ENCODE measurements around the gene ANTXR1.

ANTXR1 gene

DNA sequence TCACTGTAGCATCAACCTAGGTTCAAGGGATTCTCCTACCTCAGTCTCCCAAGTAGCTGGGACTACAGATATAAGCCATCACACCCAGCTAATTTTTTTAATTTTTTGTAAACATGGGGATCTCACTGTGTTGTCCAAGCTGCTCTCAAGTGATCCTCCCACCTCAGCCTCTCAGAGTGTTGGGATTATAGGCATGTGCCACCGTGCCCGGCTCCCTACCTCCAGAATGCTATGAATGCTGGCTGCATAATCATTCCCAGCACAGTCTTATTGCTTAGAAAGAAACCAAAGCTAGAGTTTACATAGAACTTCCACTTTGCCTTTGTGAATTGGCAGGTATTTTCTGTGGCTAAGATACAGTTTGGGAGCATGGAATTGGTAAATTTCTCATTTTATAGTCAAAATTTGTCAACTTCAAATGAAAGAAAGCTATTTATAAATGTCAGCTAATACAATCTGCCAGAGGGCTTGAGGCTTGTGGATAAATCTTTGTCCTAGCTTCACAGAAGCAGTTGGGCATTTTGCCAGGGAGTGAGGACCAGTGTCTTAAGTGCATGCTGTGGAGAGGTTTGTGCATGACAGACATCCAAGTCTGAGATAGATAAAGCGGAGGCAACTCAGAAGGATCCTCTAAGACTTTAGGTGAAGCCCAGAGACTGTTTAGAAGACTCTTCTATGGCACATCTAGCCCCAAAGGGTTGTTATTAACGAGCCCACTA lies 175.4 kb downstream of the ANTXR1 start:
- DNase-seq: peak; percentile 11

DNA sequence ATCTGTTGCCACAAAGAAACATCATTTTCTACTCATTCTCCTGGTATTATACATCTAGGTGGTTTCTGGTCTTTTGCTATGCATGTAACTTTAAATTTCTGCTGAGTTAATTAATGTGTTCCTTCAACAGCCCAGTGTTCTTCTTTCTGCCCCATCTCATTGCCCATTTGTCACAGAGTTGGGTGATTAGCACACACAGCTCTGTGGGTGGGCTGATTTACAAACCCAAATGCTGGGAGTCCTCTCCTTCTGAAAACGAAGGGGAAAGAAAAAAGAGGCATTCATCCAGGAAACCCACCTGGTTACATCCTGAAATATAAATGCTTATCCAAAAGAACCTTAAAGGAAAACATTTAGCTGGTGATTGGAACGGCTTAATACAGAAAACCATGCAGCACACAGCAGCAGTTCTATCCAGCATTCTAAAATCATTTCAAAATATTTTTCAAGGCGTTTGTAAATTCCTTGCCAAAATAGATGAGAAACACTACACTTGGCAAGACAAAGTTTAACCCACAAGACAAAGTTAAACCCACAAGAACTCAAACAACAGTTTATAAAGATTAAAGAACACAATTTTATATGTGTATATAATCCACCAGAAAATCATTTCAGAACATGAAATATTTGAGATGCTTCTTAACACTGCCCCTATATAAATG lies 177.9 kb downstream of the ANTXR1 start:
- no peak for DNase-seq

DNA sequence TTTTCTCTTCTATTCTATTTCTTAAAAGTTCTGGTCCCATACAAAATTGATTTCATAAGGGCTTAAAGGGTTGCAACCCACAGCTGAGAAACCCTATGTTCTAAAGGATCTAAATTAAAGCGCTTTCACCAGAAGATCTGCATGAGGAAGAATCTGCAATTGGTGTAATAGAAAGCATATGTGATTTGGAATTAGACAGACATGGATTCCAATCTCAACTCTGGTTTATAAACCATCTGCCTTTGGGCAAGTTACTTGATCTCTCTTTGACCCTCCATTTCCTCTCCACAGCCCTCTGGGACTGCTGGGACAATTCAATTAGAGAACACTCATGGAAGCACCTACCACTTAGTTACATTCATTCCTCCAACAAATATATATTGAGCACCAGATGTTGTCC lies 178.7 kb downstream of the ANTXR1 start:
- no peak for DNase-seq

GRCh38 chr2:69192176-69192945 lies 179.4 kb downstream of the ANTXR1 start:
- no peak for DNase-seq

DNA sequence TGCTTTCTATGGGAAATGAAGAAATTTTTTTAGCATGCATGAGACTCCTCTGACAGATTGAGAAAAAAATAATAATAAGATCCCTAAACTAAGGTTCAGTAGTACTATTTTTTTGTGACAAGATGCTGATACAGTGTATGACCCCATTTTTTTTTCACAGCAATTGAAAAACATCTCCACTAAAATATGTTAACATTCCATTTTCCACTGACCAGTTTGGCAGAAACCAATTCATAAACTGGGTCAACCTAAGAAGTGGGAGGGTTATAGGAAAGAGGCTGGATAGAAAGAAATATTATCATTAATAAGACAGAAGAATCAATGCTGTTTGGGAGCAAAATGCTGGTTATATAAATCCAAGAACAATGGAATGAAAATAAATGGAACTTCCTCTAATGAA lies 182.7 kb downstream of the ANTXR1 start:
- DNase-seq: no peak

DNA sequence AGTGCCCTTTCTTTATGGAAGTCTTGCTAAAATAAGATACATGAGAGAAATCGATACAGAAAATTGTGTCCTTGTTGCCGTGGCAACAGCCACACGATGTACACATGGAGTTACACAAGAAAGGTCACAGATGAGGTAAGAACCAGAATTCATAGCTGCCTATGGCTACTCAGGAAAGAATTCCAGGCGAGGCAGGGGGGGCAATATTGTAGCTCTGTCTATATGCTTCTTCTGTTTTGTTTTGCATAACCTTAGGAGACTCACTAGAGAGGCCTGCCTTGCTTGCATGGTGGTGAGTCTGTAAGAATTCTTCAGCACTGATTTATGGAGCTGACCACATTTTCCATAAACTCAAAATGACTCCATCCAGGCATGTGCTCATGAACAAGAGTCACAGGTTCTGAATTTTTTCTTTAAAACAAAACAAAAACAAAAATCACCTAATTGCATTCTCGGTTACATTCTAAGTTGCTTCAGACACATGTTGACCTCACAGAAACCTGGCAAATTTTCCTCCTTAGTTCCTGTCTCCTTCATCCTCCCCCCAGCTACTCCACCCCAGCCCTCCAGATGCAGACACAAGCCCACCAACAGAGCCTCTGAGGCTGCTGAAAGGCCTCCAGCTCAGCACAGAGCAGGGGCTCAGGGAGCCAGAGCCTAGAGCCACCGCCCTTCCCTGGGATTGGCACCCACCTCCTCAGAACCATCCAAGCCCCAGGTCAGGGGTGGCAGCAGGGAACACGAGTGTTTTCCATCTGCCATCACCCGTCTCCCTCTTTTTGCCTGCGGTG lies 183.5 kb downstream of the ANTXR1 start:
- no peak for DNase-seq

DNA sequence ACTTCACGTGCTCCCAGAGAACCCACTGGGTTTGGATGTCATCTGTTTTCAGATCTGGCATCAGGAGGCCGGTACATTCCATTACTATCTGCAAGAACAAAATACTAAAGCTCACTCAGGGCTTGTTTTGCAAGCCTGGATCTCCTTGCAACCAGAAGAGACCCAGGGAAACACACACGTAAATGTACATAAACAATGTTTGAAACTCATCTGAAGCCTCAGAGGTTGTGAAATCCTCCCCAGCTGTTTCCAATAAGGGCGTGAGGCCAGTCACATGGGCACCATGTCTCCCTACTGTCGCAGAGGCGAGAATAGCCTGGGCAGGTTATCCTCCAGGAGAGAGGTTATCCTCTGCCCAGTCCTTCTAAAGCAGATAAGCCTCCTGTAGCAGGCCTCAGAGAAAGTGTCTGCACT lies 187.1 kb downstream of the ANTXR1 start:
- DNase-seq: no peak

GRCh38 chr2:69201259-69201658 lies 188.3 kb downstream of the ANTXR1 start:
- DNase-seq: no peak

DNA sequence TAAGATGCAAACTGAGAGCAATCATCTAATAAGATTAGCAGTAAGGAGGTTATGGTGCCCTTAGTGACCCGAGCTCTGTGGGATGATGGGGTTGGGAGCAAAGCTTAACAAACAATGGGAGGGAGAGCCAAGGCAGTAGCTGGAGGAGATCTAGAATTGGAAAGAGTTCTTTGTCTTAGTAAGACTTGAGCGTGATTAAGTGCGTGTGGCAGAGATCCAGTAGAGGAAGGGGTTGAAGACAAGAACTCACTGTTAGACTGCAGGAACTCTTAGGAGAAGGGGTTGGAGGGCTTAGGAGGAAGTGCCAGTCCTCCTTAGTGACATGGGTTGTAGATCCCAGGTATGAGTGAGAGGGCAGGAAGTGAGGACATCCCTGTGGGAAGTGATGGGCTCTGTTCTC lies 189.3 kb downstream of the ANTXR1 start:
- no peak for DNase-seq

DNA sequence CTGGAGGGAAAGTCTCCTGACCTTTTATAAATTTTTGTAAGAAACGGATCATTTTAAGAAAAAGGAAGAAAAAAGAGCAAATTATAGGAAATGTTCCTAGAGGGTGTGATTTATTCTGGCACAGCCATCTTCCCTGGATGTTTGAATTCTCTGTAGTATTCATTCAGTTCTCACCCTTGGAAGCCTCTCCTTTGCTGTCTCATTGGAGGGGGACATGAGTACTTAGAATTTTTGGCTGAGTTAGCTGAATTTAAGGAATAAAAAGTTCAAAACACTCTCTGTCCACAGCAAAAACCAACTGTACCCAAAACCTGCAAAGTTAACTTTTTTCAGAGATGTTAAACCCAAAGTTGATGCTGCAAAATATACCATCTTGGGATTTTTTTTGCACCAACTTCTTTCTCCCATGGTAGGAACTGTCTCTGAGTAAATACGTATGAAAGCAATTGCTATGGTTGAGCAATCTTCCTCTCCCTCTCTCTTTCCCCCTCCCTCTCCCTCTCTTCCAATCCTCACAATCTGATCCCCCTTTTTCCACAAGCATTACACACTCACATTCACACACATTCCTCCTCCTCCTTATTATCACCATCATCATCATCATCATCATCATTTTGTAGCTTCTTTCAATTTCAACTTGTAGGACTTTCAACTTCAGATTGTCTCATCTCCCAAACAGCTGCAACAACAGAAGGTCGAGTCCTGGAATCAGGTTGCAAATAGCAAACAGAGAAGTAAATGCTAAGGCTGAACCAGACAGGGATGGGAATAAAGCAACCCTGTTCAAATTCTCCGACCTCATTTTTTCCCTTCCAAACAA lies 190.4 kb downstream of the ANTXR1 start:
- DNase-seq: no peak

- no peak for DNase-seq
These were observed 191.7 kb downstream of the ANTXR1 start for GRCh38 chr2:69204654-69205053.

GRCh38 chr2:69205076-69205475 lies 192.1 kb downstream of the ANTXR1 start:
- no peak for DNase-seq

DNA sequence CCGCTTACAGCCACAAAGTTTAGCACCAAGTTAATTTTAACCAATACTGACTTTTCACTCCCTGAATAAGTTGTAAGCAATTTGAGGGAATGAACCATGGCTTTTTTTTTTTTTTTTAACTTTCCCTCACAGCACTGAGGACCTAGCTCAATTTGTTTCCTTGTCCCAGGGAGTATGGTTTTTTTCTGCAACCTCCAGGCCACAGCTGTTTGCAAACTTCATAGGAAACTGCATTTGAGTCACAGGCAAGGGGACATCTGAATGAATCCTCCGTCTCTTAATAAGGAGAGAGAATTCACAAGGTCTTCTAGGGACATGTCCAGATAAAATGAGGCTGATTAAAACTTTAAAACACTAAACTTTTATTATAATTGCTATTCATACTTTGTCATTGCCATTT lies 192.5 kb downstream of the ANTXR1 start:
- DNase-seq: no peak

DNA sequence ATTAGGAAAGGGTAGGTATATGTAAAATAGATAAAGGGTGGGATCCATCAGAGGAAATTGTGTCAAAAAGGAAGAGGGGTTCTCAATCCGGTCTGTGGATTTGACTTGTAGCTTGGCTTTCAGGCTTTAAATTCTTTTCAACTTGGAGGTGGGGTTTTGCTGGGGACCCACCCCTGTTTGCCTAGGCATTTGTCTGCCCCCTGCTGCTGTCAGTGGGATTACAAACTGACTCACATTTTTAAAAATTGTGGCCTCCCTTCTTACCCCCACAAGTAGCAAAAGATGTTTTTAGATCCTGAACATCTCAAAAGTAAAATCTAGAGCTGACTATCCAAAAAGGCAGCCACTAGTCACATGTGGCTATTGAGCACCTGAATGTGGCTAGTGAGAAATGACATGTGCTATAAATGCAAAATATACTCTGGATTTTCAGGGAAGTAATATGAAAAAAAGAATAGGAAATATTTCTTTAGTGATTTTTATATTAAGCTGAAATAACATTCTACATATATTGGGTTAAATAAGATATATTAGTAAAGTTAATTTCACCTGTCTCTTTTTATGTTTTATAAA lies 195.1 kb downstream of the ANTXR1 start:
- peak; percentile 2 for DNase-seq

- no peak for DNase-seq
These were observed 196.5 kb downstream of the ANTXR1 start for GRCh38 chr2:69209482-69209881.

GRCh38 chr2:69210385-69210784 lies 197.4 kb downstream of the ANTXR1 start:
- no peak for DNase-seq

DNA sequence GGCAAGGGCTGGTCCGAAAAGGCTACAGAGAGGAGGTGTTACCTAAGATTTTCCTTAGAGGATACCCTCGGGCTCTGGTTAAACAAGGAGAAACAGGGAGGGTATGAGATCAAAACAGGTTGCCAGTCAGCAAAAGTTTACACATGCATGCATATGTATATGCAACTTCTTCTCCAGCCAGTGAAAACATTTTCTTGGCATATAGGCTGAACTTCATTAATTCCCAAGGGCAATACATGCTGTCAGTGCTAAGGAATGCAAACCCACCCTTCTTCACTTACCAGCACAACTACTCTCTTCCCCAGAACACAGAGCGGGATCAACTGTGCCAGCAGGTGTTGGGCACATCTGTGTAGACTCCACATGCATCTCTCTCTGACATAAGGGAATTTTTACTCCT lies 198.1 kb downstream of the ANTXR1 start:
- no peak for DNase-seq

GRCh38 chr2:69211686-69212085 lies 198.7 kb downstream of the ANTXR1 start:
- DNase-seq: no peak

DNA sequence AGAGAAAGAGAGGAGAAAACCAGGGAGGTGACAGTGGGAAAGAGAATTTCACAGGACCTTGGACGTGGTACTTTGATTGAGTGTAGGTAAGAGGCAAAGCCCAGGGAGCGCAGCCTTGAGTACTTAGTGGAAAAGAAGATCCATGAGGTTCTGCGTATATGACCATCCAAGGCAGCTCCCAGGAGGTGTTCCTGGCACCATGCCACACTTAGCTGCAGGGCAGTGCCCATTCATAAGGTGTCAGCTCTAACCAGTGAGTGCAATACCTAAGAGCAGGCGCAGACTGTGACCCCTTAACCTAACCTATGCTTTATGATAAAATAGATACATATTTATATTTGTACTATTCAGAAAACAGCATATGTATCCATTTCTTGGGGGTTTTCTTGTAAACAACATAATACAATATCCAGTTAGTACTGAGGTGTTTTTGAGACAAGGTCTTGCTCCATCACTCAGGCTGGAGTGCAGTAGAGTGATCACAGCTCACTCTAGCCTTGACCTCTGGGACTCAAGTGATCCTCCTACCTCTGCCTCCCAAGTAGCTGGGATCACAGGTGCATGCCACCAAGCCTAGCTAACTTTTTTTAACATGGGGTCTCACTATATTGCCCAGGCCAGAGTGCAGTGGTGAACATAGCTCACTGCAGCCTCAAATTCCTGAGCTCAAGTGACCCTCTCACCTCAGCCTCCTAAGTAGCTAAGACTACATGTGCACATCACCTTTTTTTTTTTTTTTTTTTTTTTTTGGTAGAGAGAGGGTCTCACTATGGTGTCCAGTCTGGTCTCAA lies 199.5 kb downstream of the ANTXR1 start:
- no peak for DNase-seq

DNA sequence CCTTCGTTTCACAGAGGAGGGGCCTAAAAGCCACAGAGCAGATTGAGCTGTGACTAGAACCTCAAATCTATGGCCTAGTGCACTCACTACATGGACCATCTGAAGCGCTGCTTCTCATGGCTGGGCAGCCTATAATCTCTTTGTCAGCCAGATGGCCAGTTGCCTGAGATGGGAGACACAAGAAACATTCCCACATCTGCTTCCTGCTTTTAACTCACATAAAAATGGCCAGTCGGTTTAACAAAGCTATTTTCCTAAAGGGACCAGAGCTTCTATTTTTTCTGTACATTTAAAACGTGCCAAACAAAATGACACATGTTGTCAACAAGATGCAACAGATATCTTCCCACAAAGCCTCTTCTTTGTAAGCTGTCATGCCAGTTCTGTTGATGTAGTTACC lies 200.2 kb downstream of the ANTXR1 start:
- no peak for DNase-seq

DNA sequence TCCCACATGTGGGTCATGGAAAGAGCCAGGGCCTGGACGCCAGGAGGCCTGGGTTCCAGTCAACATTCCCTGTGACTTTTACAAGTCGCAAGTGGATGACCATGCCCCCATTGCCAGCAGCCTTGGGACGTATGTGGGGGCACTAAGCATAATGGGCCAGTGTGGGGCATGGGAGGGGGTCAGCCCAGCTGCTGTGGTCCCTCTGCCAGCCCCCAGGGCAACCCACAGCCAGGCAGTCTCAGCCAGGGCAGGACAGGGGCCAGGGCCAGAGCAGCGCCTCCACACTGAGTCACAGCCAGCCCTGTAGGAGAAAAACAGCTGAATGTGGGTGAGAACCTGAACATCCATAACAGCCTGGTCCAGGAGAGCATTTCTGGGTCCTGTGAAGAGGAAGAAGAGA lies 200.8 kb downstream of the ANTXR1 start:
- DNase-seq: no peak
